ENCODE results near the gene LRRTM4. TPM values are rescaled to one million over a fixed set of nuclear protein-coding genes. Genes with fewer than 3 reads are reported as not detected.
"Not testable (repeated sequence)": the region's sequence is repeated elsewhere in the genome, so short reads cannot be mapped to it uniquely, and the experiment has no call there.

Gene LRRTM4
- polyA plus RNA-seq, 1 donor (not counting 4 experiments of a cell fraction or from before 2014, with no cell fraction given), result not detected

DNA sequence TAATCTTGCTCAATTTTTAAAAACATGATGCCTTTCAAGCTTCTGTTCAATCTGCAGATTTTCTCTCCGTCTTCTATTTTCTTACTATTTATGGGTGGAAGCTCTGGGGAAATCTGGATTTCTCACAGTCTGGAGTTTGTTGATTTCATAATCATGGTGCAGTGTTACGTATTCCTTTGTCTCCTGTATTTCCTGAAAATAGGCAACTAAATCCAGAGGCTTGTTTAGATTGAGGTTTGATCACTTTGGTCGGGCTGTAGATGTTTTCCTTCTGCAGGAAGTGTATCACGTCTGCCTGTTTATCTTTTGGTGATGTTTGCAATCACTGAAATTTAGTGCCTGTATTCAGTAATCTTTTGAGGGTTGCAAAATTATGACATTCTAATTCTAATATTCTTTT lies 487.7 kb downstream of the LRRTM4 start:
- Histone ChIP-seq H3K27ac (ENCODE audit: control insufficient read depth, insufficient read depth, low read length) (no peak overlapping the region), H3K79me2 (ENCODE audit: control insufficient read depth, insufficient read depth, low read length) (no peaks in the 10 kb centered on the region), H2AFZ (ENCODE audit: control insufficient read depth, low read length) (no peak overlapping the region), H3K9me1 (ENCODE audit: control insufficient read depth, extremely low read depth, insufficient read depth, low read length) (no peaks in the 10 kb centered on the region), H3K4me1 (ENCODE audit: control insufficient read depth, extremely low read depth, insufficient read depth, low read length) (no peaks in the 10 kb centered on the region), H3K9me3 (ENCODE audit: control insufficient read depth, low read depth, low read length) (no peaks in the 10 kb centered on the region), H4K20me1 (ENCODE audit: control insufficient read depth, extremely low read depth, insufficient read depth, low read length) (no peaks in the 10 kb centered on the region), H3K36me3 (ENCODE audit: control insufficient read depth in 2 of 2, extremely low read depth in 1 of 2, insufficient read depth in 2 of 2, low read length in 2 of 2) (no peaks in the 10 kb centered on the region), H3K4me2 (ENCODE audit: control insufficient read depth, extremely low read depth, insufficient read depth, low read depth, low read length) (no peak overlapping the region), H3K27me3 (ENCODE audit: control insufficient read depth, extremely low read depth, insufficient read depth, low read length) (no peaks in the 10 kb centered on the region), H3K9ac (ENCODE audit: control insufficient read depth, extremely low read depth, insufficient read depth, low read length) (no peak overlapping the region), H3K4me3 (ENCODE audit: control insufficient read depth in 2 of 3, extremely low read depth in 1 of 3, insufficient read depth in 2 of 3, low read depth in 1 of 3, low read length in 3 of 3) (no peak overlapping the region)
- FAIRE-seq (no peak), DNase-seq (ENCODE audit: low read depth, low spot score) (no peak)
- TF ChIP-seq, protein P1, sequence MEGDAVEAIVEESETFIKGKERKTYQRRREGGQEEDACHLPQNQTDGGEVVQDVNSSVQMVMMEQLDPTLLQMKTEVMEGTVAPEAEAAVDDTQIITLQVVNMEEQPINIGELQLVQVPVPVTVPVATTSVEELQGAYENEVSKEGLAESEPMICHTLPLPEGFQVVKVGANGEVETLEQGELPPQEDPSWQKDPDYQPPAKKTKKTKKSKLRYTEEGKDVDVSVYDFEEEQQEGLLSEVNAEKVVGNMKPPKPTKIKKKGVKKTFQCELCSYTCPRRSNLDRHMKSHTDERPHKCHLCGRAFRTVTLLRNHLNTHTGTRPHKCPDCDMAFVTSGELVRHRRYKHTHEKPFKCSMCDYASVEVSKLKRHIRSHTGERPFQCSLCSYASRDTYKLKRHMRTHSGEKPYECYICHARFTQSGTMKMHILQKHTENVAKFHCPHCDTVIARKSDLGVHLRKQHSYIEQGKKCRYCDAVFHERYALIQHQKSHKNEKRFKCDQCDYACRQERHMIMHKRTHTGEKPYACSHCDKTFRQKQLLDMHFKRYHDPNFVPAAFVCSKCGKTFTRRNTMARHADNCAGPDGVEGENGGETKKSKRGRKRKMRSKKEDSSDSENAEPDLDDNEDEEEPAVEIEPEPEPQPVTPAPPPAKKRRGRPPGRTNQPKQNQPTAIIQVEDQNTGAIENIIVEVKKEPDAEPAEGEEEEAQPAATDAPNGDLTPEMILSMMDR (optimal IDR thresholded peaks at IDR 0.05 in 1 of 3, IDR thresholded peaks at IDR 0.05 in 1 of 3, conservative IDR thresholded peaks at IDR 0.05 in 1 of 3; ENCODE audit: extremely low read depth in 1 of 3, insufficient read depth in 2 of 3, low read length in 3 of 3), result no peak
- TF ChIP-seq EZH2 (IDR thresholded peaks at IDR 0.05; ENCODE audit: low read length), result no peak
- dilution Hi-C loops (cut with MboI; ENCODE audit: extremely low pct_ligation_motif_present, low sequenced_read_pairs), result no loop called here

- H3K27me3 ChIP-seq (ENCODE audit: control insufficient read depth, extremely low read depth, insufficient read depth, low read length); H3K79me2 ChIP-seq (ENCODE audit: control insufficient read depth, insufficient read depth, low read length); H3K27ac ChIP-seq (ENCODE audit: control insufficient read depth, insufficient read depth, low read length); H2AFZ ChIP-seq (ENCODE audit: control insufficient read depth, low read length); H3K4me2 ChIP-seq (ENCODE audit: control insufficient read depth, extremely low read depth, insufficient read depth, low read depth, low read length); H3K9me1 ChIP-seq (ENCODE audit: control insufficient read depth, extremely low read depth, insufficient read depth, low read length); H3K9ac ChIP-seq (ENCODE audit: control insufficient read depth, extremely low read depth, insufficient read depth, low read length); H3K4me3 ChIP-seq (ENCODE audit: control insufficient read depth in 2 of 3, extremely low read depth in 1 of 3, insufficient read depth in 2 of 3, low read depth in 1 of 3, low read length in 3 of 3); H3K4me1 ChIP-seq (ENCODE audit: control insufficient read depth, extremely low read depth, insufficient read depth, low read length); H3K9me3 ChIP-seq (ENCODE audit: control insufficient read depth, low read depth, low read length); H4K20me1 ChIP-seq (ENCODE audit: control insufficient read depth, extremely low read depth, insufficient read depth, low read length); DNase-seq (ENCODE audit: low read depth, low spot score); H3K36me3 ChIP-seq (ENCODE audit: control insufficient read depth in 2 of 2, extremely low read depth in 1 of 2, insufficient read depth in 2 of 2, low read length in 2 of 2); dilution Hi-C loops (cut with MboI; ENCODE audit: extremely low pct_ligation_motif_present, low sequenced_read_pairs); FAIRE-seq: not testable (repeated sequence)
Measured at GRCh38 chr2:77029237-77029636, 492.9 kb downstream of the LRRTM4 start.

DNA sequence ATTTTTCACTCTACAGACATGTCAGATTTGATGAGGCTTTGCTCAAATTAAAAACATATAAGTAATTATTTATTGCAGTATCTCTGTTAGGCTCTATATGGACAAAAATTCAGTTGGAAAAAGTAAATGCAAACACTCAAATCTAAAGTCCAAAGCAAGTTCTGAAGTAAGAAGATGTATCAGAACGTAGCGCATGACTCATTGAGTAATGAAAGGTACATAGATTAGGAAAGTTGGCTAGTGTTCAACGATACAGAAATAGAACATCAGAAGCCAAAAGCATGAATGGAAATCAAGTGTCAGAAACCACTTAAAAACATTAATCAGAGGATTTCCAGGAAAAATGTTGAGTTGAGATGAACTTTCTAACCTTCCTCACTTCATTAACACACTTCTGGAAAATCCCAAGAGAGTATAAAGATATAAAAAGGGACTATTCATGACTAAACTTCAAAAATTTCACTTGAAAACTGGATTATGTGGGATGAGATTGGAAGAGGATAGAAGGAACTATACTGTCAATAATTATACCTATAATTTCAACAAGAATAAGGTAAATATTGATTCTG lies 494.1 kb downstream of the LRRTM4 start:
- TF ChIP-seq, protein P1 (optimal IDR thresholded peaks at IDR 0.05 in 1 of 3, IDR thresholded peaks at IDR 0.05 in 1 of 3, conservative IDR thresholded peaks at IDR 0.05 in 1 of 3; ENCODE audit: extremely low read depth in 1 of 3, insufficient read depth in 2 of 3, low read length in 3 of 3), result no peak
- TF ChIP-seq EZH2 (IDR thresholded peaks at IDR 0.05; ENCODE audit: low read length), result no peak
- Histone ChIP-seq H3K4me2 (ENCODE audit: control insufficient read depth, extremely low read depth, insufficient read depth, low read depth, low read length) (no peak overlapping the region), H3K79me2 (ENCODE audit: control insufficient read depth, insufficient read depth, low read length) (no peaks in the 10 kb centered on the region), H3K4me1 (ENCODE audit: control insufficient read depth, extremely low read depth, insufficient read depth, low read length) (no peaks in the 10 kb centered on the region), H2AFZ (ENCODE audit: control insufficient read depth, low read length) (no peak overlapping the region), H3K9me1 (ENCODE audit: control insufficient read depth, extremely low read depth, insufficient read depth, low read length) (no peaks in the 10 kb centered on the region), H3K27ac (ENCODE audit: control insufficient read depth, insufficient read depth, low read length) (no peak overlapping the region), H3K27me3 (ENCODE audit: control insufficient read depth, extremely low read depth, insufficient read depth, low read length) (no peaks in the 10 kb centered on the region), H3K4me3 (ENCODE audit: control insufficient read depth in 2 of 3, extremely low read depth in 1 of 3, insufficient read depth in 2 of 3, low read depth in 1 of 3, low read length in 3 of 3) (no peak overlapping the region), H3K9ac (ENCODE audit: control insufficient read depth, extremely low read depth, insufficient read depth, low read length) (no peak overlapping the region), H3K36me3 (ENCODE audit: control insufficient read depth in 2 of 2, extremely low read depth in 1 of 2, insufficient read depth in 2 of 2, low read length in 2 of 2) (no peaks in the 10 kb centered on the region), H3K9me3 (ENCODE audit: control insufficient read depth, low read depth, low read length) (no peaks in the 10 kb centered on the region), H4K20me1 (ENCODE audit: control insufficient read depth, extremely low read depth, insufficient read depth, low read length) (no peaks in the 10 kb centered on the region)
- dilution Hi-C loops (cut with MboI; ENCODE audit: extremely low pct_ligation_motif_present, low sequenced_read_pairs), result no loop called here
- DNase-seq (ENCODE audit: low read depth, low spot score) (no peak), FAIRE-seq (no peak)
